Measurements from ENCODE around the gene TRAM2. TPM values are rescaled to one million over a fixed set of nuclear protein-coding genes. Genes with fewer than 3 reads are reported as not detected.

Gene TRAM2
- total RNA-seq, 2 experiments from 2014 or later = 7.1 to 7.6 TPM

- Histone ChIP-seq H3K27ac (ENCODE audit: low read depth in 1 of 2, low read length in 2 of 2) (no peak overlapping the region), H3K4me1 (ENCODE audit: insufficient read depth, low read length) (no peaks in the 10 kb centered on the region), H3K27me3 (ENCODE audit: control insufficient read depth in 1 of 2, insufficient read depth in 2 of 2, low read length in 2 of 2) (no peaks in the 10 kb centered on the region), H3K36me3 (ENCODE audit: insufficient read depth, low read length) (no peaks in the 10 kb centered on the region), H3K4me3 (ENCODE audit: low read length) (no peak overlapping the region), H3K9me3 (ENCODE audit: control insufficient read depth in 1 of 2, insufficient read depth in 1 of 2, low read length in 2 of 2) (no peaks in the 10 kb centered on the region)
- ATAC-seq (ENCODE audit: poor library complexity) = no peak
- Mint-ChIP-seq H3K36me3 (ENCODE audit: low read depth) (no peaks in the 10 kb centered on the region), H3K27ac (no peak overlapping the region), H3K4me1 (ENCODE audit: low read depth) (peaks cover 8% of the 10 kb centered on the region), H3K9me3 (no peaks in the 10 kb centered on the region), H3K27me3 (no peaks in the 10 kb centered on the region), H3K4me3 (no peak overlapping the region)
- ChIA-PET POLR2A (no interaction called here), CTCF (no interaction called here)
- no peak for TF ChIP-seq CTCF (IDR thresholded peaks at IDR 0.05)
- intact Hi-C loops (cut with DNase I, micrococcal nuclease) = no loop called here
- no peak for DNase-seq
These were observed 13.5 kb upstream of the TRAM2 start for GRCh38 chr6:52590152-52590891.

GRCh38 chr6:52588710-52589091 is 11.8 kb upstream of the TRAM2 start:
- POLR2A ChIA-PET = no interaction called here
- Mint-ChIP-seq H3K27ac (no peak overlapping the region), H3K9me3 (no peaks in the 10 kb centered on the region), H3K4me1 (ENCODE audit: low read depth) (no peaks in the 10 kb centered on the region), H3K27me3 (no peaks in the 10 kb centered on the region), H3K36me3 (ENCODE audit: low read depth) (no peaks in the 10 kb centered on the region), H3K4me3 (no peak overlapping the region)
- no peak for TF ChIP-seq CTCF (IDR thresholded peaks at IDR 0.05)
- Histone ChIP-seq H3K36me3 (ENCODE audit: insufficient read depth, low read length) (no peaks in the 10 kb centered on the region), H3K4me1 (ENCODE audit: insufficient read depth, low read length) (no peaks in the 10 kb centered on the region), H3K4me3 (ENCODE audit: low read length) (no peak overlapping the region), H3K27ac (ENCODE audit: low read depth in 1 of 2, low read length in 2 of 2) (no peak overlapping the region), H3K9me3 (ENCODE audit: control insufficient read depth in 1 of 2, insufficient read depth in 1 of 2, low read length in 2 of 2) (no peaks in the 10 kb centered on the region), H3K27me3 (ENCODE audit: control insufficient read depth in 1 of 2, insufficient read depth in 2 of 2, low read length in 2 of 2) (no peaks in the 10 kb centered on the region)
- intact Hi-C loops (cut with DNase I, micrococcal nuclease) = no loop called here
- ATAC-seq (ENCODE audit: poor library complexity) = no peak
- DNase-seq = no peak
- CTCF ChIA-PET = no interaction called here

GRCh38 chr6:52588087-52588709 is 11.3 kb upstream of the TRAM2 start:
- Histone ChIP-seq H3K4me3 (ENCODE audit: low read length) (no peak overlapping the region), H3K27ac (ENCODE audit: low read depth in 1 of 2, low read length in 2 of 2) (no peak overlapping the region), H3K27me3 (ENCODE audit: control insufficient read depth in 1 of 2, insufficient read depth in 2 of 2, low read length in 2 of 2) (no peaks in the 10 kb centered on the region), H3K4me1 (ENCODE audit: insufficient read depth, low read length) (no peaks in the 10 kb centered on the region), H3K9me3 (ENCODE audit: control insufficient read depth in 1 of 2, insufficient read depth in 1 of 2, low read length in 2 of 2) (no peaks in the 10 kb centered on the region), H3K36me3 (ENCODE audit: insufficient read depth, low read length) (no peaks in the 10 kb centered on the region)
- H3K27ac Mint-ChIP-seq = no peak overlapping the region
- ATAC-seq (ENCODE audit: poor library complexity) (no peak), DNase-seq (no peak)
- POLR2A ChIA-PET = no interaction called here
- TF ChIP-seq CTCF (IDR thresholded peaks at IDR 0.05) = no peak
- H3K4me1 Mint-ChIP-seq (ENCODE audit: low read depth) = no peaks in the 10 kb centered on the region
- no peaks in the 10 kb centered on the region for H3K9me3 Mint-ChIP-seq
- CTCF ChIA-PET = no interaction called here
- intact Hi-C loops (cut with DNase I, micrococcal nuclease) = no loop called here
- H3K27me3 Mint-ChIP-seq = no peaks in the 10 kb centered on the region
- no peaks in the 10 kb centered on the region for H3K36me3 Mint-ChIP-seq (ENCODE audit: low read depth)
- no peak overlapping the region for H3K4me3 Mint-ChIP-seq

All from CD4-positive, alpha-beta T cell (primary cell).